ENCODE measurements around the gene ST3GAL2.
A peak's percentile ranks its signal among the peaks of the same experiment; 100 is the strongest.

The ST3GAL2 gene, protein sequence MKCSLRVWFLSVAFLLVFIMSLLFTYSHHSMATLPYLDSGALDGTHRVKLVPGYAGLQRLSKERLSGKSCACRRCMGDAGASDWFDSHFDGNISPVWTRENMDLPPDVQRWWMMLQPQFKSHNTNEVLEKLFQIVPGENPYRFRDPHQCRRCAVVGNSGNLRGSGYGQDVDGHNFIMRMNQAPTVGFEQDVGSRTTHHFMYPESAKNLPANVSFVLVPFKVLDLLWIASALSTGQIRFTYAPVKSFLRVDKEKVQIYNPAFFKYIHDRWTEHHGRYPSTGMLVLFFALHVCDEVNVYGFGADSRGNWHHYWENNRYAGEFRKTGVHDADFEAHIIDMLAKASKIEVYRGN

DNA sequence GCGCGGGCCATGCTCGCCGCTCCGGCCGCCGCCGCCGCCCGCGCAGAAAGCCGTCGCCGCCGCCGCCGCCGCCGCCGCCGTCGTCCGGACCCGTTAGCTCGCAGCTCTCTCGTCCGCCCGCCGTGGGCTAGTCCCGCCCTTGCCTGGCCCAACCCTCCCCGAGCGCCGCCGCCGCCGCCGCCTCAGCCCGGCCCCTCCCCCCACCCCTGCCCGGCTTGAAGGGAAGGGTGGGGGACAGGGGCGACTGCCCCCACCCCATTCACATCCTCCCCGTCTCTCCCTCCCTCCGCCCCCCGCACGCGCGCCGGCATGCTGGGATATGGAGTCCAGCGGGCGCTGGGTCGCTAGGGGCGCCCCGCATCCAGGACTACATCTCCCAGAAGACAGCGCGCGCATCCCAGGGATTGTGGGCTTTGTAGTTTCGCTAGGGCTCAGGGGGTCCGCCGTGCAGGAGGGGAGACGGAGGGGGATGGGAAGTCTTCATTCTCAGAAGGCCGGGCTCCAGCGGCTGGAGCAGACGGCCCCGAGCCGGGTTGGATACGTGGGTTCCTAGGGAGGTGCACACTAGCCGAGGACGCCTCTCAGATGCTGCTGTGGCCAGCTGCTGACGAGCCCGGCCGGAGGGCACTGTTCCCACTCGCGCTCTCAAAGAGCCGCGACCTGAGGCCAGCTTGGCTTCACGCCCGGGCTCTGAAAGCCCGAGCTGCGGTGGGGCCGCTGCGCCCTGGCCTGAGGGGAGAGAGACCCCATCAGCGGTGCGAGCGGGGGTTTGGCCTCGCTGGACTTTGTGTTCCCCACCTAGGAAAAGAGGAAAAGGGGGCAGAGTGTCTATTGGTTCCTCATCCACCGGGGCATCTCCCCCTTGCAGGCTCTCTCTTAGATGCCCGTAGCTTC lies at the start of gene ST3GAL2:
TSS of gene ST3GAL2 (minus strand) at position 132 of the 894 bp plus-strand sequence. CDS start 40,570 bp downstream, outside the sequence.
- DNase-seq, result peak; percentile 16

DNA sequence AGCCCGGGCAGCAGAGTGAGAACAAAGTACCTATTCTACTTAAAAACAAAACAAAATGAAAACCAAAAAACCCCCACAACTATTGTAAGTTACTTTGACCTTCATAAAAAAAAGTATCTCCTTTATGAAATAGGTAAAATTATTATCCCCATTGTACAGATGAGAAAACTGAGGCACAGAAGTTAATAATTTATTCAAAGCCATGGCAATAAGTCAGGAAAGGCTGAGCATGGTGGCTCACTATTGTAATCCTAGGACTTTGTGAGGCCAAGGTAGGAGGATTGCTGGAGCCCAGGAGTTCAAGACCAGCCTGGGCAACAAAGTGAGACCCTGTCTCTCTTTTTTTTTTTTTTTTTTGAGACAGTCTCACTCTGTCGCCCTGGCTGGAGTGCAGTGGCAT lies 46.0 kb upstream of the ST3GAL2 start:
- no peak for DNase-seq

DNA sequence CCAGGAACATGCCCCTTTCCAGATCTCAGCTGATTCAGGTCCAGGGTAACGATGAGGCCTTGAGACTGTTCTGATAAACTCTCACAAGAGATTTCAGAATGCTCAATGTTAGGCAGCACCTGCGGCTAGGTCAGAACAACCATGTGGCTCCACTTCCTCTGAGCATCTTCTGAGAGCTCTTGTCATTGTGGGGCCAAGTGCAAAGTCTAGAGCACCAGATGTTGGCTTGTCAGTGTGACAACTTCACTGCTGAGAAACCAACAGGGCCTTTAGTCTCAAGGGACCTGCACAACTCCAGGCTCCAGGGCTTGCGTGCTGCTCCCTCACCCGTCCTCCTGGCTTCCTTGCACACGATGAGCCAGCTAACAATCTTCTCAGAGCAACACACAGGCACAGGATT lies 44.5 kb upstream of the ST3GAL2 start:
- DNase-seq, result no peak

DNA sequence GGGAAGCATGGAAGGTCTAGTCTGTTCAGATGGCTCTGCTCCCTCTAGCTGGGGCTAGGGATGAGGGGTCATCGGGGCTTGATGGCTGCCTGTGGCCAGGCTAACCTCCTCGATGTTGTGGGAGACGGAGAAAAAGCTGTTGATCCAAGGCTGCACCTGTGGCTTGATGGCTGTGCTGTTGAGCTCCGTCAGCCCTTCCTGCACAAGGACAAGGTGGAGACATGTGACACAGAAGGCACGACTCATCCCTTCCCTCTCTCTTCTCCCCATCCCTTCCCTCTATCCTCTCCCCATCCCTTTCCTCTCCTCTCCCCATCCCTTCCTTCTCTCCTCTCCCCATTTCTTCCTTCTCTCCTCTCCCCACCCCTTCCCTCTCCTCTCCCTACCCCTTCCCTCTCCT lies 43.7 kb upstream of the ST3GAL2 start:
- no peak for DNase-seq

DNA sequence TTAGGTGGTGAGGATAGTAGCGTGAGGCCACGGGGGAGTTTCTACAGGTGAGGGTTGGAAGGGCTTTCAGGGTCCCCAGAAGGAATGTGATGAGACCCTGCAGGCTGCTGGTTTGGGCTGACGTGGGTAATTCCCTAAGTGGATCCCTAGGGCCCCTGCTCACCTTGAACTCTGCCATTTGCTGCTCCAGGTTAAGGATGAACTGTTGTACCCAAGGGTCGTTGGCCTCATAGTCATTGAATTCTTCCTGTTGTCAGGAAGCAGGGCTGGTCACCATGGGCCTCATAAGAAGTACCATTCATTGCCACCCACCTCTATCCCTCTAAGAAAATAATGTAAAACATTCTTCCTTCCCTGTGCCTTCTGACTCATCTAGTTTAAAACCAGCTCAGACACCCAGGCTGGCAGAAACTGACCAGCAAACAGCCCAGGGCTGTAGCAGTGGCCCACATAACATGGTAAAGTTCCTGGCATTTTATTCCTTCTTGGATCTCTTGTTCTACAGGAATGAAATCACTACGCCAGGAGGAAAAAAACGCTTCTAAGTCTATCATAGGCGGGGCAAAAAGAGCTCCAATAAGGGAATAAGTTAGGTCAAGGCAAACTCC lies 43.1 kb upstream of the ST3GAL2 start:
- DNase-seq, result no peak

DNA sequence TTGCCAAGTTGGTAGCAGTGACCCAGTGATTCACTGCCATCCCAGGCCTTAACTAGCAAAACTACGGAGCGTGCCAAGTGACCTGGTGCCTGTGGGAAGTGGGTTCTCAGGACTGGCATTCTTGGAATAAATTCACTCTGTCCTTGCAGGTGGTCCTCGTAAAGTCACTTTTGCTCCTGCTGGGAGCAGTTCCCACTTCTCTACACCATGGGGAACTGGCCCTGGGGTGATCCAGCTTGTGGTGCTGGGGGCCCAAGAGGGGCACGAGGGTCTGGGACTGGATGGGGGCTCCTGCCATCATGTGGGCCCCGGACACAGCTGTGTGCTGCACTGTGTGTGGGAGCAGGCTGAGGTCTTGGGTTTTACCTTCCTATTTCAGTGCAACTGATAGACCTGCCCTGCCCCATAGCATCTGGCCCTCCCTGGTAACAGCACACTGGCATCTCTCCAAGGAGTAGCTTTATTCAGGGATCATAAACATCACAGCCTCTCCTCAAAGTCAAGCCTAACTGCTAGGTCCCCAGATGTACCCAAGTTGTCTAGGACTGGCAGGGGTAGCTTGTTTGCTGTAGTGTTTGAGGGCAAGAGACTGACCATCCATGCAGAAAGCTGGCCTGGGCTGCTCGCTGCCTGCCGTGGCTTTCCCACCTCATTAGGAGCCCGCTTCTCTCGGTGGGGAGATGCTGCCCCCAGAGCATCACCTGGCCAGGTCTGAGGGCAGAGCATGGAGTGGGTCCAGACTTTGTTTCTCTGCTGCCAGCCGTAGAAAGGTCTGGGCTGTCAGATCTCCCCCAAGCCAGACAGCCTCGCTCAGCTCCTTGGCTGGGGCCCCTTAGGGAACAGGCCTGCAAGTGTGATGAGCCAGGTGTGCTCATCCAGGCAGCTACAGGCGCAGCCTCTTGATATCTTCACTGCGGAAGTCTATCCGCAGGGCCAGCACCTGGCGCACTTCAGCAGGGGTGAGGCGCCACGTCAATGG lies 41.5 kb upstream of the ST3GAL2 start:
- no peak for DNase-seq

DNA sequence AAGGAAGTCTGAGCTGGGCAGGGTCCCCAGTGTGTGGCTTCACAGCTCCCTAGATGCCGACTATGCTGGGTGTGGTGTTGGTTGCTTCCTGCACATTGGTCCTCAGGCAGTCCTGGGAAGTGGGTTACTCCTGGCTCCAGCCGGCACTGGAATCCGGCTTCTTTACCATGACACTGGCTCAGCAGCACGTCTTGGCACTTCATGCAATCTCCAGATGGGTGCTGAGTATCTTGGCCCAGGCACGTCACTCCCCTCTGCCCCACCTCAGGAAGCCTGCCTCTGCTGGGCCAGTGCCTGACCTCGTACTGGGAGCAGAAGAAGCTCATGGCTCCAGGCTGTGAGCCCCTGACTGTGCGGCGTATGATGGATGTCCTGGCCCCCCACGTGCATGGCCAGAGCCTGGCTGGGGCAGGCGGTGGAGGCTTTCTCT lies 40.0 kb upstream of the ST3GAL2 start:
- DNase-seq, result no peak

DNA sequence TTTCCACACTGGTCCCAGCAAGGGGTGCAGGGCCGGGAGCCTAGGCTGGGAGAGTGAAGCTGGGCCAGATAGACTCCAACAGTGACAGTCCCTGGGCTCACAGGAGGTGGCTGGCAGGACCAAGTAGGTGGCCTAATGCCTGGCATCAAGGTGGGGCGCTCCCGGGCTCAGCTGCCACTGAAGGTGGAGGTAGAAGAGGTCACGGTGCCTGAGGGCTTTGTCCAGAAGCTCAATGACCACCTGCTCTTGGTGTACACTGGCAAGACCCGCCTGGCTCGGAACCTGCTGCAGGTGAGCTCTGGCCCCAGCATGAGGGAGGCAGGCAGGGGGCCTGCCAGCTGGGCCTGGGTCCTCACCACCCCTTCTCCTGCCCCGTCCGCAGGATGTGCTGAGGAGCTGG lies 39.3 kb upstream of the ST3GAL2 start:
- no peak for DNase-seq

DNA sequence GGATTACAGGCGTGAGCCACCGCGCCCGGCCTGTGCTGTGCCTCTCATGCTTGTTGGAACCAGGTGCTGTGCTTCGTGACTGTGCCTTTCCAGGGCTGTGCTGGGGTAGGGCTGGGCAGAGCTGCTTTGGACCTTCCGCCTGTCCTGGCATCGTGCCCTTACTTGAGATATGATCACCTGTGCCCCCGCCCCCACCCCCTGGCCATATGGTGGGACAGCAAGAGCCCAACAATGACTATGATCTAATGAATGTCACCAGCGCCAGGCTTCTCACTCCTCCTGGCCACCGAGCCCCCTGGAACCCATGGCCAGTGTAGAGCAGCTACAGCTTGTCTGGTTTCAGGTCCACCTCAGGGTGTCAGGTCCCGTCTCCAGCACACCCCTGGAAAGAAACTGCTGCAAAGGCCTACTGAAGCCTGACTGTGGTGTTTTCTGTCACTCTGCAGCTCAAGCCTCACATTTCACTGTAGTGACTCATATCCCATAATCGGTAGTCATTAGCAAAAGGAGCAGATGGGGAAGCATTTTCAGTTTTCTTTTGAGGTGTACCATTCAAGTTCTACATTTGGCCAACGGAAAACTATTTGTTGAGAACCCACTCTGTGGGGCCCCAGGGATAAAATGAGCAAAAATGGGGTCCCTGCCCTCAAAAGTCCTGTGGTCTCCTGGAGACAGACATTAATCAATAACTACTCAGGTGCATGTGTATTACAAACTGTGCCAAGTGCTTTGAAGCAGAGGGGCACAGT lies 37.5 kb upstream of the ST3GAL2 start:
- DNase-seq, result no peak

DNA sequence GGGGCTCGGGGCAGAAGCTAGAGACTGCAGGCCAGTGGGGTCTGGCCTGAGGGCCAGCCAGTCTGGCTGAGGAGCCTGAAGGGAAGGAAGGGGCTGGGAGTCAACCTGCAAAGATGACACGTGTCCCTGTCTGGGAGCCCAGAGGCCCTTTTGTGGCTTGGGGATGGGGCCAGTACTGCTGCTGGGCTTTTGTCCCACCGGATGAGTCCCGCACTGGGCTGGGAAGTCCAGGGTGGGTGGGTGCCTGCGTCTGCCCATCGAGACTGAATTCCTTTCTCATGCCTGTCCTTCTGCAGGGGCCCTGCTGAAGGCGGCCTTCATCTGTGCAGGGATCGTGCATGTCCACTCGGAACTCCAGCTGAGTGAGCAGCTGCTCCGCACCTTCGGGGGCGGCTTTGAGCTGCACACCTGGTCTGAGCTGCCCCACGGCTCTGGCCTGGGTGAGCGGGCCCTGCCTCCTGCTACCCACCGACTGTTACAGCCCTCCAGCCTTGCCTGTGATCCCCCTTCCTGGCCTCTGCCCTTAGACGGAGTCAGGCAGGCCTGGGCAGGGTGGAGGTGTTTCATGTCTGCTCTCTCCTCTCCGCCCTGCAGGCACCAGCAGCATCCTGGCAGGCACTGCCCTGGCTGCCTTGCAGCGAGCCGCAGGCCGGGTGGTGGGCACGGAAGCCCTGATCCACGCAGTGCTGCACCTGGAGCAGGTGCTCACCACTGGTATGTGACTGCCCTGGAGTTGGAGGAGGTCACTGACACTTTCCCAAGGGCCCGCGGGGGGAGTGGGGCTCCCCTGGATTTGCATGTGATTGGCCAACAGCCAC lies 36.4 kb upstream of the ST3GAL2 start:
- DNase-seq, result no peak

DNA sequence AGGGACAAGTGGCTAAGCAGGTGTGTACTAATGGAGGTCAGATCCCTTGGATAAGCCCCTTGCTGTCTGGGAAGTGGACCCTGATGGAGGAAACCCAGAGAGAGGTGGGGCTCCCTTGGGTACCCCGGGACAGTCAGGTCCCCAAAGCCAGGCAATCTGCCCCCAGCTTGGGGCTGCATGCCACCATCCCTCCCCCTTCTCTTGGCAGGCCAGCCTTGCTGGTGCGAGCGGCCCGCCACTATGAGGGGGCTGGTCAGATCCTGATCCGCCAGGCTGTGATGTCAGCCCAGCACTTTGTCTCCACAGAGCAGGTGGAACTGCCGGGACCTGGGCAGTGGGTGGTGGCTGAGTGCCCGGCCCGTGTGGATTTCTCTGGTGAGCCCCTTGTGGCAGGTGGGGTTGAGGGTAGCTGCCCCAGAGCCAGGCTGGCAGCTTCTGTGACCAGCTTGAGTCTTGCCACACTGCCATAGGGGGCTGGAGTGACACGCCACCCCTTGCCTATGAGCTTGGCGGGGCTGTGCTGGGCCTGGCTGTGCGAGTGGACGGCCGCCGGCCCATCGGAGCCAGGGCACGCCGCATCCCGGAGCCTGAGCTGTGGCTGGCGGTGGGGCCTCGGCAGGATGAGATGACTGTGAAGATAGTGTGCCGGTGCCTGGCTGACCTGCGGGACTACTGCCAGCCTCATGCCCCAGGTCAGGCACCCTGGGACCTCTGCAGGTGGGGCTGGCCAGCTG lies 35.6 kb upstream of the ST3GAL2 start:
- DNase-seq, result no peak

DNA sequence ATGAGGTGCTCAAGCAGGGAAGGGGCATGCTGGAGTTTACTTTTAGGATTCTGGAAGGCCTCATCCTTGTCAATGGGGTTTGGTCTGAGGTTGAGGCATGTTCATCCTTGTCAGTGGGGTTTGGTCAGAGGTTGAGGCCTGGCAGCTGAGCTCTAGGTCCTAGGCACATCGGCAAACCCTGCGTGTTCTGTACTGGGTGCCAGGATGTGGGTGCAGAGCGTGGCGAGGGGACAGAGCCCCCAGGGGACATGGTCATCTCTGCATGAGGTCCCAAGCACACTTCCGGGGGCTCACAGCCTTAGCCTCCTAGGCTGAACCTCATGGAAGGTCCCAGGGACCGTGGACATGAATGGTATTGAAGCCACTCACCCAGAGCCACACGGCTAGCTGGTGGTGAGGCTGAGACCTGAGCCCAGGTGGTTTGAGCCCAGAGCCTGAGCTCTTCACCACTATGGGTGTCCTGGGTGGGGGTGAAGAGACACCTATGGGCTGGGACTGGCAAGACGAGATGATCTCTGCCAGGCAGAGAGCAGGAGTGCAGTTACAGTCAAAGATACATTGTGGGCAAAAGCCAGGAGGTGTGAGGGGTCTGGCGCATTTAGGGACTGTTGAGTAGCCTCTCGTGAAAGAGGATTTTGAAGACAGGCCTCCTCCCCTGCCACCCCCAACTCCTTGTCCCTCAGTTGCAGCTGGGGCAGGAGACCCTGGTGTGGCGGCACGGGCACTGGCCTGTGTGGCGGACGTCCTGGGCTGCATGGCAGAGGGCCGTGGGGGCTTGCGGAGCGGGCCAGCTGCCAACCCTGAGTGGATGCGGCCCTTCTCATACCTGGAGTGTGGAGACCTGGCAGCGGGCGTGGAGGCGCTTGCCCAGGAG lies 34.8 kb upstream of the ST3GAL2 start:
- DNase-seq, result no peak

DNA sequence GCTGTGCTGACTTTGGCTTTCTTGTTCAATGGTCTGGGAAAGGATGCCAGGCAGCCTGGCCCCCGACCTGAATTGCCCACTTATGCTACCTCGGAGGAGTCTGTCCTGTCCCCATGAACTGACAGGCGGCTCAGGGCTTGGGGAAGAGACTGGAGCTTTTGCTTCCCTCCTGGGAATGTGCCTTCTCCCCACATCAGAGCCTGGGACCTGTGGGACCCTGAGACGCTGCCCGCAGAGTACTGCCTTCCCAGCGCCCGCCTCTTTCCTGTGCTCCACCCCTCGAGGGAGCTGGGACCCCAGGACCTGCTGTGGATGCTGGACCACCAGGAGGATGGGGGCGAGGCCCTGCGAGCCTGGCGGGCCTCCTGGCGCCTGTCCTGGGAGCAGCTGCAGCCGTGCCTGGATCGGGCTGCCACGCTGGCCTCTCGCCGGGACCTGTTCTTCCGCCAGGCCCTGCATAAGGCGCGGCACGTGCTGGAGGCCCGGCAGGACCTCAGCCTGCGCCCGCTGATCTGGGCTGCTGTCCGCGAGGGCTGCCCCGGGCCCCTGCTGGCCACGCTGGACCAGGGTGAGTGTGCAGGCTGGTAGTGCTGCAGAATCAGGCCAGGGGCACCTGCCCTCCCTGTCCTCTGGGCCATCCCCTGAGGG lies 34.0 kb upstream of the ST3GAL2 start:
- DNase-seq, result no peak

DNA sequence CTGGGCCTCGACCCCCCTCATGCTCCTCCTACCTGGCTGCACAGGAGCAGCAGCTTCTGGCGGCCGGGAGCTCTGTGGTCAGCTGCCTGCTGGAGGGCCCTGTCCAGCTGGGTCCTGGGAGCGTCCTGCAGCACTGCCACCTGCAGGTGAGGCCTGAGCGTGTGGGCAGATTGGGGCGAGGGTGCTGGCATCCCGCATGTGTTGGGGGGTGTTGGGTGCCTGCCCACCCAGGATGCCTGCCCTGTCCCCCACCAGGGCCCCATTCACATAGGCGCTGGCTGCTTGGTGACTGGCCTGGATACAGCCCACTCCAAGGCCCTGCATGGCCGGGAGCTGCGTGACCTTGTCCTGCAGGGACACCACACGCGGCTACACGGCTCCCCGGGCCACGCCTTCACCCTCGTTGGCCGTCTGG lies 32.0 kb upstream of the ST3GAL2 start:
- DNase-seq, result no peak

DNA sequence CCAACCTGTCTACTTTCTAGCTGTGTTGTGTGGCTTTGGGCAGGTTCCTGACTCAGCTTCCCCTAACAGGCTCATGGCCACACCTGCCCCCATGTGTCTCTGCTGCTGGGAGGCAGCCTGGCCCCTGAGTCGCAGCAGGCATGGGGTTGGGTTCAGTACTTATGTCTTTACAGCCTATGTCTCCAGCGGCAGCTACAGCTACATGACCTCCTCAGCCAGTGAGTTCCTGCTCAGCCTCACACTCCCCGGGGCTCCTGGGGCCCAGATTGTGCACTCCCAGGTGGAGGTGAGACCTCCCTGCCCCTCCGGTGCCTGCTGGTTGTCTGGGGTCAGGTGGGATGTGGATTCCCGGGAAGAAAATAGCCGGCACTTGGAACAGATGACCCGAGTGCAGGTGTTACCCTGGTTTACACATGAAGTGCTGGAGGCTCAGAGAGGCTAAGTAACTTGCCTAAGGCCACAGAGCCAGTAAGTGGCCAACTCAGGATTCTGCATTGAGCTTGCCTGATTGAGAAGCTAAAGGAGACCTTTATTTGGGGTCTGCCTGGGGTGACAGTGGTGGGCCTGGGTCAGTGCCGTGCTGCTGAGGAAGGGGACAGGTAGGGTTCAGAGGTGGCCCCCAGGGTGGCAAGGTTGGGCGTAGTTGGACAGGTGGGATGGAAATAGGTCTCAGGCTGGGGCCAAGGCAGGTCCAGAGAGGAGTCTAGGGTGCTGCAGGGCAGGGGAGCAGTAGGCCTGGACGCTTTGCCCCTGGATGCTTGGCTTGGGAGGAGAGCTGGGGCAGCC lies 31.4 kb upstream of the ST3GAL2 start:
- no peak for DNase-seq

DNA sequence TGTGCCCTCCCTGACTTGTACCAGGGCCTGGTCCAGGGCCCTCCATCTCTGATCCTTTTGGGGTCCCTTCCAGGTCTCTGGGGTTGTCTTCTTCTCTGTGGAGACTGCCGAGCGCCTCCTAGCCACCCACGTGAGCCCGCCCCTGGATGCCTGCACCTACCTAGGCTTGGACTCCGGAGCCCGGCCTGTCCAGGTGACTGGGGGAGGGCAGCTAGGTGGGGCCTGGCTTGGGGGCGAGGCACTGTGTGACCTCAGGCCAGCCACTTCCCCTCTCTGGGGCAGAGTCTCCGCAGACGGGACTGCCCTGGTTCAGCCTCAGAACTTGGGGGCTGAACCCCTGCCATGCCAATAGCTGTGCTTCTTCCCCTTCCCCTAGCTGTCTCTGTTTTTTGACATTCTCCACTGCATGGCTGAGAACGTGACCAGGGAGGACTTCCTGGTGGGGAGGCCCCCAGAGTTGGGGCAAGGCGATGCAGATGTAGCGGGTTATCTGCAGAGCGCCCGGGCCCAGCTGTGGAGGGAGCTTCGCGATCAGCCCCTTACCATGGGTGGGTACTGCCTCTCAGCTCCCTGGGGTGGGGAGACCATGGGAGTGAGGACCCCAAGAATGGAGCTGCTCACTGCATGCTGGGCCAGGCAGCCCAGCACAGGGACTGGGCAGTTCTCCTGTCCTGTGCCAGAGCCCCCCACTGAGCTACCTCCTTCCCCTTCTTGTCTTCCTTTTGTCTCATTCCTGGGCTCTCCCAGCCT lies 30.1 kb upstream of the ST3GAL2 start:
- DNase-seq, result no peak

DNA sequence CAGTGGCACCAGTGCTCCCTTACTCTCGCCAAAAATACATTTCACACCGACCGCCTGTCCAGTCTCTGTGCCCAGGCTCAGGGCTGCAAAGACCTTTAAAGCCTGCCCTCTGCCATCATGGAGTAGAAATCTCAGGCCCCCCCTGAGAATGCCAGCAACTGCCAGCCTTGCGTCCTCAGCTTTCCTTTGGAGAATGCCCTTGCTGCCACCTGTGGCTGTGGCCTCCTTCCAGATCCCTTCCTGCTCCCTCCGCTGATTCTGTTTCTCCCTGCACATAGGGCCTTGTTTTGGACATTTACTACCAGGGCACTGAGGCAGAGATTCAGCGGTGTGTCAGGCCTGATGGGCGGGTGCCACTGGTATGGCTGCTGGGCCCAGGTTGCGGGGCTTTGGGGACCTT lies 28.7 kb upstream of the ST3GAL2 start:
- no peak for DNase-seq
